KMS-11 (cell line): ENCODE data around the gene PTPRJ.

Experiments used
- H2AFZ ChIP-seq: fragments of 200-600 bp; sonication (generic); 2 replicates; pipeline ENCODE4 v1.6.1; 2016; ENCODE audit warnings: antibody characterized with exemption, mixed run types, low read depth
- H3K27ac ChIP-seq: fragments of 200-600 bp; sonication (generic); 2 replicates; pipeline ENCODE4 v1.6.1; 2016; ENCODE audit warnings: mild to moderate bottlenecking, mixed run types
- H3K27me3 ChIP-seq: fragments of 200-600 bp; sonication (generic); 2 replicates; pipeline ENCODE4 v1.6.1; 2017; ENCODE audit warnings: mild to moderate bottlenecking, low read depth, mixed run types, moderate library complexity; ENCODE audit not compliant: insufficient read depth
- H3K36me3 ChIP-seq: fragments of 200-600 bp; sonication (generic); 2 replicates; pipeline ENCODE4 v1.6.1; 2017; ENCODE audit warnings: mild to moderate bottlenecking, mixed run types; ENCODE audit not compliant: insufficient read depth
- H3K4me1 ChIP-seq: fragments of 200-600 bp; sonication (generic); 2 replicates; pipeline ENCODE4 v1.6.1; 2016; ENCODE audit warnings: mild to moderate bottlenecking, low read depth, mixed run types; ENCODE audit not compliant: poor library complexity, severe bottlenecking
- H3K4me2 ChIP-seq: fragments of 200-600 bp; sonication (generic); 2 replicates; pipeline ENCODE4 v1.7.0; 2016; ENCODE audit warnings: mild to moderate bottlenecking, mixed run types
- H3K4me3 ChIP-seq: fragments of 200-600 bp; sonication (generic); IDR thresholded peaks from 2 replicates; pipeline ENCODE4 v1.6.1; 2017; ENCODE audit warnings: low read depth, low read length, mixed read lengths; ENCODE audit not compliant: insufficient read depth
- H3K79me2 ChIP-seq: fragments of 200-600 bp; sonication (generic); 2 replicates; pipeline ENCODE4 v1.6.1; 2016; ENCODE audit warnings: low read depth, mixed run types; ENCODE audit not compliant: insufficient read depth
- H3K9ac ChIP-seq: fragments of 200-600 bp; sonication (generic); 2 replicates; pipeline ENCODE4 v1.6.1; 2016; ENCODE audit warnings: mild to moderate bottlenecking, mixed run types
- H4K20me1 ChIP-seq: fragments of 200-600 bp; sonication (generic); 2 replicates; pipeline ENCODE4 v1.6.1; 2016; ENCODE audit warnings: mild to moderate bottlenecking, mixed run types; ENCODE audit not compliant: insufficient read depth
- TF ChIP-seq, protein P1 (sequence below): fragments of 200-600 bp; sonication (generic); conservative IDR thresholded peaks from 2 replicates; pipeline ENCODE4 v1.6.1; 2017; ENCODE audit warnings: low read depth, mild to moderate bottlenecking, antibody characterized with exemption, low read length, moderate library complexity, mixed read lengths

The PTPRJ gene

DNA sequence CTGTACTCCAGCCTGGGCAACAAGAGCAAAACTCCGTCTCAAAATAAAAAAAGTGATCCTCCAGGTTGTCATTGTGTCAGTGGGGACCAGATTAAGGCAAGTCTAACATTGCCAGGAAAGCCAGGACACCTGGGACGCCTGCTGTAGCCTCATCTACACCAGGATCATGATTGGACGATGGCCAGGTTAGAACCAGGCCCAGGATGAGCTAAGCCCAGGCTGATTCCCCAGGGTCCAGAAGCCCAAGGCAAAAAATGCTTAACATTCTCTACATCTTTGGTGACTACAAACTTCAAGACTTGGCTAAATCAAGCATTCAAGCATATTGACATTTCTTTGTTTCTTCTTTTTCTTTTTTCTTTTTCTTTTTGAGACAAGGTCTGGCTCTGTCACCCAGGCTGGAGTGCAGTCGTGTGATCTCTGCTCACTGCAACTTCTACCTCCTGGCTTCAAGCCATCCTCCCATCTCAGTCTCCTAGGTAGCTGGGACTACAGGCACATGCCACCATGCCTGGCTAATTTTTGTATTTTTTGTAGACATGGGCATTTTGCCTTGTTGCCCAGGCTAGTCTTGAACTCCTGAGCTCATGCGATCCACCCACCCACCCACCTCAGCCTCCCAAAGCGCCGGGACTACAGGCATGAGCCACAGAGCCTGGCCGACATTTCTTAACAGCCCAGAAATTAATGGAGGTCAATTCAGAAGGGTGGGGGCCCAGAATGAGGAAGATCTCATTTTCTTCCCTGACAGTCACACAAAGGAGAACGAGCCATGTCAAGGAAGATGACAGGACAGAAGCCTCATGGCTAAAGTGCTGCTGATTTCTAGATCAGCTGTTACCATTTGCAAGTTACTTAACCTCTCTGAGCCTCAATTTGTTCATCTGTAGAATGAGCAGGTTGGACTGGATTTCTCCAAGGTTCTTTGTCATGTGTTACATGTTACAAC, 12.5 kb upstream of the PTPRJ start:
- Histone ChIP-seq H3K9ac (no peak overlapping the region), H2AFZ (no peak overlapping the region), H3K27me3 (no peaks in the 10 kb centered on the region), H3K27ac (no peak overlapping the region), H3K4me2 (no peak overlapping the region), H3K4me1 (no peaks in the 10 kb centered on the region), H4K20me1 (no peaks in the 10 kb centered on the region), H3K36me3 (no peaks in the 10 kb centered on the region), H3K79me2 (no peaks in the 10 kb centered on the region), H3K4me3 (no peak overlapping the region)
- TF ChIP-seq, protein P1, sequence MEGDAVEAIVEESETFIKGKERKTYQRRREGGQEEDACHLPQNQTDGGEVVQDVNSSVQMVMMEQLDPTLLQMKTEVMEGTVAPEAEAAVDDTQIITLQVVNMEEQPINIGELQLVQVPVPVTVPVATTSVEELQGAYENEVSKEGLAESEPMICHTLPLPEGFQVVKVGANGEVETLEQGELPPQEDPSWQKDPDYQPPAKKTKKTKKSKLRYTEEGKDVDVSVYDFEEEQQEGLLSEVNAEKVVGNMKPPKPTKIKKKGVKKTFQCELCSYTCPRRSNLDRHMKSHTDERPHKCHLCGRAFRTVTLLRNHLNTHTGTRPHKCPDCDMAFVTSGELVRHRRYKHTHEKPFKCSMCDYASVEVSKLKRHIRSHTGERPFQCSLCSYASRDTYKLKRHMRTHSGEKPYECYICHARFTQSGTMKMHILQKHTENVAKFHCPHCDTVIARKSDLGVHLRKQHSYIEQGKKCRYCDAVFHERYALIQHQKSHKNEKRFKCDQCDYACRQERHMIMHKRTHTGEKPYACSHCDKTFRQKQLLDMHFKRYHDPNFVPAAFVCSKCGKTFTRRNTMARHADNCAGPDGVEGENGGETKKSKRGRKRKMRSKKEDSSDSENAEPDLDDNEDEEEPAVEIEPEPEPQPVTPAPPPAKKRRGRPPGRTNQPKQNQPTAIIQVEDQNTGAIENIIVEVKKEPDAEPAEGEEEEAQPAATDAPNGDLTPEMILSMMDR, result no peak

DNA sequence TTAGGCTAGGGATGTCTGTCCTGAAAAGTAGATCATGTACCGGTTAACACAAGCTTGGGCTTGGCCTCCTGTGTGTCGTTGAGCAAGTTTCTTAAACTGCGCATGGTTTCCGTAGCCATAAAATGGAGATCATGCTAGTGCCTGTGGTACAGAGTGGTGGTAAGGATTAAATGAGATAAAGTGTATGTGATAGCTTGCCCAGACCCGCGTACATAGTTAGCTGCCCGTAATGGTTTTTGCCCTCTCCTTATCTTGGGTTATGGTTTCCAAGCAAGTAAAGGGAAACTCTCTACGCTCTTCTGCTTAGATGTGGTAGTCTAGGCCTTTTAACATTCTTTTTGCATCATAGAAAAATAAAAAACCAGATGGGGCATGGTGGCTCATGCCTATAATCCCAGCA, 11.0 kb upstream of the PTPRJ start:
- Histone ChIP-seq H4K20me1 (no peaks in the 10 kb centered on the region), H3K79me2 (no peaks in the 10 kb centered on the region), H3K4me2 (no peak overlapping the region), H3K36me3 (no peaks in the 10 kb centered on the region), H3K4me3 (no peak overlapping the region), H3K4me1 (no peaks in the 10 kb centered on the region), H3K9ac (no peak overlapping the region), H3K27me3 (no peaks in the 10 kb centered on the region), H2AFZ (no peak overlapping the region), H3K27ac (no peak overlapping the region)
- TF ChIP-seq, protein P1, result no peak

DNA sequence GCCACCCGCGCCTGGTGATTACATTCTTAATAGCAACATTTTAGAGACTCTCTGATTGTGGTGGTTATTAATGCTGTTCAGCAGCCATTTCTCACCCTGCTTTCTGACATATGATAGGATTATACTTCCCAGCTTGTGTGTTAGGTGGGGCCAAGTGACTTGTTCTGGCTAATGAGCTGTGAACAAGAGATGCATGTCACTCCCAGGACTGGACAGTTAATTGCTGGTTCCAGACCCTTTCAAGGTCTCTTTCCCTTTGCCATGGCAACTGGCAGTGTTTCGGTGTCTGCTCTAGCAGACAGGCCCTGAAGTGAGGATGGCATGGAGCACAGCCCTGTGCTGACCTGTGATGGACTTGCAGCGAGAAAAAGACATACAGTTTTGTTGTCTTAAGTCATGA, 8.9 kb upstream of the PTPRJ start:
- H3K4me3 ChIP-seq, result no peak overlapping the region
- no peaks in the 10 kb centered on the region for H4K20me1 ChIP-seq
- no peak overlapping the region for H3K27ac ChIP-seq
- TF ChIP-seq, protein P1, result no peak
- H2AFZ ChIP-seq, result no peak overlapping the region
- H3K4me1 ChIP-seq, result no peaks in the 10 kb centered on the region
- H3K4me2 ChIP-seq, result no peak overlapping the region
- H3K79me2 ChIP-seq, result no peaks in the 10 kb centered on the region
- H3K27me3 ChIP-seq, result no peaks in the 10 kb centered on the region
- no peaks in the 10 kb centered on the region for H3K36me3 ChIP-seq
- no peak overlapping the region for H3K9ac ChIP-seq

DNA sequence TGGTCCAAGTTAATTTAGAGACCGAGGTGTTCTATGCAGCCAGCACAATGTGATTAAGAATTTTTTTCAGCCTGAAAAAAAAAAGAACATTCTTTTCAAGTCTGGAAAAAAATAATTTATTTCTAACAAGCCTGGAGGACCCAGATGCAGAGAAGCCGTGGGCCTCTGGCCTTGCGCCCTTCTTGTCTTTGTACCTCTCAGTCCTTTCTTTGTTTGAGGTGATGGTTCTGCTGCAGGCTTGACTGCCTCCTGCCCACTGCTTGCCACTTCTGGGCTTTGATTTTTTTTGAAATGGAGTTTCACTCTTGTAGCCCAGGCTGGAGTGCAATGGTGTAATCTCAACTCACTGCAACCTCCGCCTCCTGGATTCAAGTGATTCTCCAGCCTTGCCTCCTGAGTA, 7.2 kb upstream of the PTPRJ start:
- H3K4me1 ChIP-seq, result no peaks in the 10 kb centered on the region
- H4K20me1 ChIP-seq, result no peaks in the 10 kb centered on the region
- TF ChIP-seq, protein P1, result no peak
- H2AFZ ChIP-seq, result no peak overlapping the region
- H3K27me3 ChIP-seq, result no peaks in the 10 kb centered on the region
- H3K79me2 ChIP-seq, result no peaks in the 10 kb centered on the region
- H3K9ac ChIP-seq, result no peak overlapping the region
- no peaks in the 10 kb centered on the region for H3K36me3 ChIP-seq
- H3K4me3 ChIP-seq, result no peak overlapping the region
- H3K27ac ChIP-seq, result no peak overlapping the region
- H3K4me2 ChIP-seq, result no peak overlapping the region
